Measurements from ENCODE around the gene TOP1.
A peak's percentile ranks its signal among the peaks of the same experiment; 100 is the strongest.

TOP1 gene

DNA sequence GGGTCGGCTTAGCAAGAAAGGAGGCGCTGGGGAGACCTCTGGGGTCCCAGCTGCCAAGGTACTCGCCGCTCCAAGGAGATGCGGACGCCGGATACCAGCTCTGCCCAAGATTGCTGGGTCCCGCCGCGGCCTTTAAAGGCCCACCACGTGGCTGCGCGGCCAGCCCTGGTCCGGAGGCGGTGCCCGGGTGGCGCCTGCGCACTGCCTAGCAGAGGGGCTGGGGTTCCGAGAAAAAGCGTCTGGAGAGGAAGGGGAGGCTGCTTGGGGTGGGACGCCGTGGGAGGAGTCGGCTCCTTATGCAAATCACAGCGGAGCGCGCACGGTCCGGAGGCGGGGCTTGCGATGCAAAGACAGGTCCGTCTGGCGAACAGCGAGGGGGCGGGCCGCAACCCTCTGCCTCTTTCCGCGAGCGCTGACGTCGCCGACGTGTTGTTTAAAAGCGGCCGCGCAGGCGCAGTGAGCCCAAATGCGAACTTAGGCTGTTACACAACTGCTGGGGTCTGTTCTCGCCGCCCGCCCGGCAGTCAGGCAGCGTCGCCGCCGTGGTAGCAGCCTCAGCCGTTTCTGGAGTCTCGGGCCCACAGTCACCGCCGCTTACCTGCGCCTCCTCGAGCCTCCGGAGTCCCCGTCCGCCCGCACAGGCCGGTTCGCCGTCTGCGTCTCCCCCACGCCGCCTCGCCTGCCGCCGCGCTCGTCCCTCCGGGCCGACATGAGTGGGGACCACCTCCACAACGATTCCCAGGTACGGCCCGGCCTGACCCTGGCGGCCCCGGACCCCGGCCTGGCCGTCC, at the start of gene TOP1:
Gene TOP1, plus strand, starts transcription at position 464 of the 791 bp plus-strand sequence. Its CDS starts 246 bp downstream, at position 710.
- peak within 1 kb of the TSS; percentile 99 to 100 for H3K27ac Mint-ChIP-seq
- H3K27me3 Mint-ChIP-seq = no peaks in the 10 kb centered on the region
- peaks cover 51% of the 10 kb centered on the region for H3K4me1 Mint-ChIP-seq
- ATAC-seq (peak; percentile 94), DNase-seq (peak; percentile 99 to 100)
- H3K4me3 Mint-ChIP-seq = peak within 1 kb of the TSS; percentile 95 to 96
- no peaks in the 10 kb centered on the region for H3K9me3 Mint-ChIP-seq

DNA sequence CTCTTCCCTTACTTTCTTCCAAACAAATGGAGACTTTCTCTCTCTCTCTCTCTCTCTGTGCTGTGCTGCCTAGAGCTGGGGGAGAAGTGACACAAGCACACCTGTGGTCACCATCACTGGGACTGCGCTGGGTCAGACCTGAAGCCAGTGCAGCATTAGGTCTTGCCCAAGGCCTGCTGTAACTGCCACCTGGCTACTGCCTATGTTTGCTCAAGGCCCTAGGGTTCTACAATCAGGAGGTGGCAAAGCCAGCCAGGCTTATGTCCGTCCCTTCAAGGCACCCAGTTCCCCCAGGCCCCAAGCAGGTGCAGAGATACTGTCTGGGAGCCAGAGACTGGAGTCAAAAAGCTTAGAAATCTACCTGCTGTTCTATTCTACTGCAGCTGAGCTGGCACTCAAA, 49.4 kb upstream of the TOP1 start:
- no peak for ATAC-seq

GRCh38 chr20:40980106-40980827, 48.4 kb upstream of the TOP1 start:
- H3K27me3 Mint-ChIP-seq = peaks cover 35% of the 10 kb centered on the region
- ATAC-seq (no peak), DNase-seq (no peak)
- H3K4me3 Mint-ChIP-seq = no peak overlapping the region
- H3K9me3 Mint-ChIP-seq = peaks cover 22 to 24% of the 10 kb centered on the region in 2 donors
- H3K4me1 Mint-ChIP-seq = peaks cover 5% of the 10 kb centered on the region
- no peak overlapping the region for H3K27ac Mint-ChIP-seq

More for the DNA sequence above, 49.4 kb upstream of the TOP1 start:
- Mint-ChIP-seq H3K27me3 (peaks cover 33% of the 10 kb centered on the region), H3K4me3 (no peak overlapping the region), H3K27ac (no peak overlapping the region), H3K4me1 (peaks cover 5% of the 10 kb centered on the region), H3K9me3 (peaks cover 22 to 24% of the 10 kb centered on the region in 2 donors)
- DNase-seq = no peak

DNA sequence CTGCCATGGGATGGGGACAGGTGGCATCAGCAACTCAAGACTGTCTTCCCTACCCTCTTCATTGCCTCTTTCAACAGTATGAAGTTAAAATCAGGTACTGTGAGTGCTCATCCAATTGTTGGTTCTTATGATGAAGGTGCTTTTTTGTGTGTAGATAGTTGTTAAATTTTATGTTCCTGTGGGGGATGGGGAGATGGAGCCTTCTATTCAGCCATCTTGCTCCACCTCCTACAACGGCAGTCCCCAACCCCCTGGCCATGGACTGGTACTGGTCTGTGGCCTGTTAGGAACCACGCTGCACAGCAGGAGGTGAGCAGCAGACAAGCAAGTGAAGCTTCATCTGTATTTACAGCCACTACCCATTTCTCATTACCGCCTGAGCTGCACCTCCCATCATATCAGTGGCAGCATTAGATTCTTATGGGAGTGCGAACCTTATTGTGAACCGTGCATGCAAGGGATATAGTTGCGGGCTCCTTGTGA, 47.8 kb upstream of the TOP1 start:
- ATAC-seq (no peak), DNase-seq (no peak)
- peaks cover 22 to 24% of the 10 kb centered on the region in 2 donors for H3K9me3 Mint-ChIP-seq
- H3K27ac Mint-ChIP-seq = no peak overlapping the region
- no peak overlapping the region for H3K4me3 Mint-ChIP-seq
- H3K27me3 Mint-ChIP-seq = peaks cover 30% of the 10 kb centered on the region
- peaks cover 5% of the 10 kb centered on the region for H3K4me1 Mint-ChIP-seq

DNA sequence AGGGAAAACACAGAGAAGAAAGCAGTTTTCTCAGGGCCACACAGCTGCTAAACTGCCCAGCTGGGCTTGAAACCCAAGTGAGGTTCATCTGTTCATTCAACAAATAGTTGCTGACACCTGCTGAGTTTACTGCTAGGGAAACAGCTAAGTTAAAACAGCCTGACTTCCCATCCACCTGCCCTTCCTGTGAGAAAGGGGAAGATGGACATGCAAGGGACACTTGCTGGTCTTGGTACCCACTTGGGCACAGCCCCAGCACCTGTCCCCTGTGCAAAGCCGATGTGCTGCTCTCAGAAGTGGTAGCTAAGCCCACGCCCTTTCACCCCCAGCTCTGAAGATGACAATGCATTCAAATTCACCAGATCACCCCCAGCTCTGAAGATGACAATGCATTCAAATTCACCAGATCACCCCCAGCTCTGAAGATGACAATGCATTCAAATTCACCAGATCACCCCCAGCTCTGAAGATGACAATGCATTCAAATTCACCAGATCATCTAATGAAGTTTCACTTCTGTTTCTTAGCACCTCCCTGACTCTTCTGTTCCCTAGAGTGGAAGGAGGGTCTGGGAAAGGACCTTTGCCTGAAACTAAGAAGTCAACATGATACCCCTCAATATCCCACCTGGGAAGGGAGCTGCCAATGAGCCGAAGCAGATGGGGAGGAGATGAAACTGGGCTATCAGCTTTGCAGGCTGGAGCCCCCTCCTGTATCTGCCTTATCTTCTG, 46.0 kb upstream of the TOP1 start:
- H3K4me3 Mint-ChIP-seq = no peak overlapping the region
- peaks cover 19% of the 10 kb centered on the region for H3K4me1 Mint-ChIP-seq
- ATAC-seq = no peak
- peaks cover 21% of the 10 kb centered on the region for H3K27me3 Mint-ChIP-seq
- no peak for DNase-seq
- no peak overlapping the region for H3K27ac Mint-ChIP-seq
- H3K9me3 Mint-ChIP-seq = peaks cover 12 to 13% of the 10 kb centered on the region in 2 donors

- DNase-seq (no peak), ATAC-seq (no peak)
- Mint-ChIP-seq H3K4me3 (no peak overlapping the region), H3K27ac (no peak overlapping the region), H3K9me3 (no peaks in the 10 kb centered on the region), H3K27me3 (peaks cover 19% of the 10 kb centered on the region), H3K4me1 (peaks cover 20% of the 10 kb centered on the region)
These were observed 44.7 kb upstream of the TOP1 start for GRCh38 chr20:40983898-40984297.

DNA sequence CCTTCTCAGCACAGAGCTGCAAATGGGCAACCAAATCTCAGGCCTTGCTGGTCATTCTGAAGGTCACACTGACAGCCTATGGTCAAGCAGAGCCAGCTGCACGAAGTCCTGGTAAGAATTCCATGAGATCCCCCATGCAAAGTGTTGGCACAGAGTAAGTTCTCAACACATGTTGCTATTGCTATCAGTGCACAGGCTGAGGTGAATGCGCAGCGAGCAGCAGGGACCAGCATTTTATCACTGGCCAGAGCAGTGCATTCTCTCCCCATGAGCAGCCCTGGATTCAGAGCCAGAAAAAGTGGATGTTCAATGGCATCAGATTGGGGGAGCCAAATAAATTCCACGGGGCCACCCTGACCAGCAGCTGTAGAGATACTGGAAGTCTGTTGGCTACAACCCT, 44.1 kb upstream of the TOP1 start:
- Mint-ChIP-seq H3K27me3 (peaks cover 19% of the 10 kb centered on the region), H3K27ac (no peak overlapping the region), H3K4me3 (no peak overlapping the region), H3K9me3 (no peaks in the 10 kb centered on the region), H3K4me1 (peaks cover 20% of the 10 kb centered on the region)
- ATAC-seq = no peak
- no peak for DNase-seq

DNA sequence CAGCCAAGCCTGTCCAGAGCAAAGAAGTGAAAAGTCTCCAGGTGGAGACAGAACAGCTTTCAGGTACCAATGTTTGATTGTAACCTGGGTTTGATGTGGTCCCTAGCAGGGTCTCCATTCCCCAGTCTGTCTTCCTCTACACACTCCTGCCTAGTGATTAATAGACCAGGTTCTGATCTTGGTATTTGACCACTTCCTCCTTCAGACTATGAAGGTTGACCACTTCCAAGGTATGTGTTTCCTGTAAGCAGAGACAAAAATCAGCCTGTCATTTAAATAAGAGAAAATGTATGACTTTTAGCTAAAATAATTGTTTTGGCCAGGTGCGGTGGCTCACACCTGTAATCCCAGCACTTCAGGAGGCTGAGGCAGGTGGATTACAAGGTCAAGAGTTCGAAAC, 41.8 kb upstream of the TOP1 start:
- Mint-ChIP-seq H3K9me3 (no peaks in the 10 kb centered on the region), H3K27me3 (peaks cover 19% of the 10 kb centered on the region), H3K4me1 (peaks cover 34% of the 10 kb centered on the region), H3K27ac (peak overlapping the region in 1 of 2 donors; percentile 53), H3K4me3 (no peak overlapping the region)
- DNase-seq = no peak
- ATAC-seq = peak; percentile 81

DNA sequence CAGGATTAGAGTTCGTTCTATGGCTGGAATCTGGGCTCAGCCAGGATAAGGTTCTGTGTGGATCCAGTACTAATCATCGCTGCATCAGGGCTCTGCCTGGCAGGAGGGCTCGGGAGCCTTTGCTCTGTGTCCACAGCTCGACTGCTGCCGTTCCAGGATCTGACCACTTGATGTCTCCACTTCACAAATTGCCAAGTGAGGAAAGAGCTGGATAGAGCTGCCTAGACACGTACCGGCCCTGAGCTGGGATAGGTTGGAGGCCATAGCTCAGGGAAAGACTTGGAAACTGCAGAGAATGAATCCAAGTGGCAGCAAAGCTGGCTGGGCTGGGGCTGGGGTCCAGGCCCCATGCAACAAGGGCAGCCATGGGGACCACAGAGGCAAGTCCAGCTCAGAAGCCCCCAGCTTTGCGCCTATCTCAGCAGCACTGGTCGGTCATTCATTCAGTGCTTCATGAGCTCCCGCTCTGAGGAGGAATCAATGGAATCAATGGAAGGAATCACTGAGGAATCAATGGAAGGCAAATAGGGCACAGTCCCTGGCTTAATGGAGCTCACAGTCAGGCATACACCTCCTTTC, 38.0 kb upstream of the TOP1 start:
- peak; percentile 63 to 80 for DNase-seq
- Mint-ChIP-seq H3K27me3 (peaks cover 7% of the 10 kb centered on the region), H3K4me1 (peaks cover 36% of the 10 kb centered on the region), H3K9me3 (no peaks in the 10 kb centered on the region), H3K27ac (peak overlapping the region; percentile 50 to 92), H3K4me3 (peak overlapping the region; percentile 13 to 29)
- peak; percentile 94 for ATAC-seq

GRCh38 chr20:40991181-40991889, 37.3 kb upstream of the TOP1 start:
- Mint-ChIP-seq H3K27me3 (peaks cover 5% of the 10 kb centered on the region), H3K27ac (peak overlapping the region; percentile 50 to 92), H3K4me1 (peaks cover 34% of the 10 kb centered on the region), H3K4me3 (peak overlapping the region in 1 of 2 donors; percentile 13), H3K9me3 (no peaks in the 10 kb centered on the region)
- peak in 1 of 2 donors; percentile 35 for DNase-seq
- ATAC-seq = peak; percentile 69

DNA sequence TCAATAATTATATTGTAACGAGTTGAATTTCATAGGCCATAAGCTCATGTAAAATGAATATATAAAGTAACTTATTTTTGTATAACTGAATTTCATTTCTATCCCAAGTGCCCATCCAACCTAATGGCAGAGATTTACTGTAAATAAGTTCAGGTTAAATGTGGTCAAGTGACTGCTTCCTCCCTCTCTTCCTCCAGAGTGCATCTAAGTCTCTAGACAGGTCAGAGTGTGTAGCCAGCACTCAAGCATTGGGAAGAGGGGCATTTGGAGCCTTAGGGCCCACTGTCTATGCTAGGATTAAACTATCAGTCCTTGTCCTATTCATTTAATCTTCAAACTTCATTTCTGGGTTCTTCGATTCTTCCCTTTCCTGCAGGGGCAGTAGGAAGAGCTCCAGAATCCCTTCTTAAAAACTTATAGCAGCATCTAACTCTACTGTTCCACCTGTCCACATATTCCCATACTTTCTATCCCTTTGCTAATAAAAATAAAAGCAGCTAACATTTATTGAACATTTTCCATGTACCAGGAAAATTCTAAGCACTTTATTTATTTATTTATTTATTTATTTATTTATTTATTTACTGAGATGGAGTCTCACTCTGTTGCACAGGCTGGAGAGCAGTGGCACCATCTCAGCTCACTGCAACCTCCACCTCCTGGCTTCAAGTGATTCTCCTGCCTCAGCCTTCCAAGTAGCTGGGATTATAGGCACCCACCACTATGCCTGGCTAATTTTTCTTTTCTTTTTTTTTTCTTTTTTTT, 36.1 kb upstream of the TOP1 start:
- Mint-ChIP-seq H3K4me3 (no peak overlapping the region), H3K27ac (no peak overlapping the region), H3K9me3 (no peaks in the 10 kb centered on the region), H3K4me1 (peaks cover 22% of the 10 kb centered on the region), H3K27me3 (no peaks in the 10 kb centered on the region)
- ATAC-seq = no peak
- DNase-seq = no peak

DNA sequence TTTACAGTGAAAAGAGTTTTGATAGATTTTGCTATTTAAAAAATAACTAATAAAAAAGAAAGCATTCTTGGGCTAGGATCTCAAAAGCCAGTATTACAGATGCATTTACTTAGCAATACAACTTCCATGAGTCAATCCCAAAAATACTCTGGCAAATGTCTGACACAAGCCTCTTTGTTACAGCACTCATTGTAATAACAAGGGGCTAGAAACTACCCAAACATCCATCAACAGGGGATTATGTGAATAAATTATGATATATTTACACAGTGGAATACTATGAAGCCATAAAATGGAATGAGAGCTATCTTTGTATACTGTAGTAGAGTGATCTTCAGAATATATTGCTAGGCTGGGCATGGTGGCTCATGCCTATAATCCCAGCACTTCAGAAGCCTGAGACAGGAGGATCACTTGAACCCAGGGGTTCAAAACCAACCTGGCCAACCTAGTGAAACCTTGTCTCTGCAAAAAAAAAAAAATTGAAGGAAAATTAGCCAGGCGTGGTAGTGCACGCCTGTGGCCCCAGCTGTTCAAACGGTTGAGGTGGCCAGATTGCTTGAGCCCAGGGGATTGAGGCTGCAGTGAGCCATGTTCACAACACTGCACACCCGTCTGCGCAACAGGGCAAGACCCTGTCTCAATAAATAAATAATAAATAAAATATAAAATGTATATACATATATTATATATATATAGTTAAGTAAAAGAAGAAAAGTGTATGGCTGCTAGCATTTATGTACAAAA, 34.7 kb upstream of the TOP1 start:
- ATAC-seq (no peak), DNase-seq (no peak)
- peaks cover 20% of the 10 kb centered on the region for H3K4me1 Mint-ChIP-seq
- no peaks in the 10 kb centered on the region for H3K27me3 Mint-ChIP-seq
- H3K9me3 Mint-ChIP-seq = no peaks in the 10 kb centered on the region
- no peak overlapping the region for H3K4me3 Mint-ChIP-seq
- no peak overlapping the region for H3K27ac Mint-ChIP-seq

- Mint-ChIP-seq H3K4me3 (no peak overlapping the region), H3K9me3 (no peaks in the 10 kb centered on the region), H3K4me1 (peaks cover 6% of the 10 kb centered on the region), H3K27me3 (no peaks in the 10 kb centered on the region), H3K27ac (no peak overlapping the region)
- DNase-seq (no peak), ATAC-seq (no peak)
These were observed 32.3 kb upstream of the TOP1 start for GRCh38 chr20:40996326-40996725.

DNA sequence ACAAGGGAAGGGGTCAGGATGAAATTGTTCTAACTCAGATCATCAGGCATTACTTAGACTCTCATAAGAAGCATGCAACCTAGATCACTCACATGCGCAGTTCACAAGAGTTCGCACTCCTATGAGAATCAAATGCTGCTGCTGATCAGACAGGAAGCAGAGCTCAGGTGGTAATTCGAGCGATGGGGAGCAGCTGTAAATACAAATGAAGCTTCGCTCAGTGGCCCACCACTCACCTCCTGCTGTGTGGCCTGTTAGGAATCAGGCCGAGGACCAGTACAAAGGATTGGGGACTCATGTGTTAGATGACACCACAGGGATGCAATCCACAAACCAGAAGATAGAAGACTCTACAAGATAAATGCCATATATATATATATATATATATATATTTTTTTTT, 31.5 kb upstream of the TOP1 start:
- no peak for DNase-seq
- Mint-ChIP-seq H3K4me1 (no peaks in the 10 kb centered on the region), H3K27me3 (no peaks in the 10 kb centered on the region), H3K4me3 (no peak overlapping the region), H3K9me3 (no peaks in the 10 kb centered on the region), H3K27ac (no peak overlapping the region)
- ATAC-seq = no peak
